Caco-2 (cell line): ENCODE data around the gene CYGB. TPM values are rescaled to one million over a fixed set of nuclear protein-coding genes. Genes with fewer than 3 reads are reported as not detected.
A peak's percentile ranks its signal among the peaks of the same experiment; 100 is the strongest.

Experiments
- BruUV-seq: library from RNA; stranded (reverse); fragments of 400-500 nt; replicated peaks from 2 replicates; lab custom pipeline; 2021; lab: Mats Ljungman, UMichigan
- CTCF ChIA-PET: fragments of 300-600 bp; sonication (Branson Sonifier 250); formaldehyde crosslinking; loops from one replicate; lab custom pipeline; 2022; ENCODE audit warnings: antibody characterized with exemption; lab: Charles Lee
- POLR2A ChIA-PET: fragments of 300-600 bp; sonication (Branson Sonifier 250); formaldehyde crosslinking; loops from one replicate; lab custom pipeline; 2022; ENCODE audit warnings: antibody characterized with exemption; lab: Charles Lee
- DNase-seq, 2 experiments: peaks; one replicate each; pipeline versions ENCODE4 v3.0.0 to v3.0.0-alpha.2; 2020 to 2022
- H3K27me3 ChIP-seq: replicated peaks from 2 replicates; pipeline ENCODE4 v1.6.0; 2011; ENCODE audit warnings: low read length; ENCODE audit not compliant: control insufficient read depth, insufficient read depth
- H3K36me3 ChIP-seq: 2 replicates; pipeline ENCODE4 v1.5.1; 2011; ENCODE audit warnings: low read length; ENCODE audit not compliant: control insufficient read depth, insufficient read depth
- H3K4me1 ChIP-seq: fragments of 250-450 bp; sonication (Bioruptor Pico); 2 replicates; pipeline ENCODE4 v1.5.1; 2020; ENCODE audit warnings: mild to moderate bottlenecking
- H3K4me3 ChIP-seq: 2 replicates; pipeline ENCODE4 v1.5.1; 2011; ENCODE audit warnings: low read depth, mild to moderate bottlenecking, control low read depth, low read length
- H3K9me3 ChIP-seq: fragments of 250-450 bp; sonication (Bioruptor Pico); 2 replicates; pipeline ENCODE4 v1.5.1; 2020; ENCODE audit warnings: mild to moderate bottlenecking, moderate library complexity
- H3K27ac Mint-ChIP-seq: one replicate; pipeline ENCODE4 v1.8.0; 2022; ENCODE audit warnings: mixed read lengths; ENCODE audit not compliant: unreplicated experiment
- H3K27me3 Mint-ChIP-seq: one replicate; pipeline ENCODE4 v1.8.0; 2022; ENCODE audit warnings: mixed read lengths; ENCODE audit not compliant: insufficient read depth, unreplicated experiment
- H3K36me3 Mint-ChIP-seq: one replicate; pipeline ENCODE4 v1.8.0; 2022; ENCODE audit warnings: mild to moderate bottlenecking, mixed read lengths; ENCODE audit not compliant: insufficient read depth, unreplicated experiment
- H3K4me1 Mint-ChIP-seq: one replicate; pipeline ENCODE4 v1.8.0; 2022; ENCODE audit warnings: low read depth, mixed read lengths; ENCODE audit not compliant: unreplicated experiment
- H3K4me3 Mint-ChIP-seq: one replicate; pipeline ENCODE4 v1.8.0; 2022; ENCODE audit warnings: mild to moderate bottlenecking, moderate library complexity, mixed read lengths; ENCODE audit not compliant: unreplicated experiment
- H3K9me3 Mint-ChIP-seq: one replicate; pipeline ENCODE4 v1.8.0; 2022; ENCODE audit warnings: mixed read lengths; ENCODE audit not compliant: unreplicated experiment
- intact Hi-C: fragments of 100-400 bp; cut with micrococcal nuclease; formaldehyde crosslinking; loops from one replicate; pipeline ENCODE4 v1.10.0; 2022; ENCODE audit not compliant: unreplicated experiment
- total RNA-seq: library from RNA; stranded (reverse); gene quantifications from 2 replicates; pipeline ENCODE4 v1.2.3, GENCODE V29; 2022
- TF ChIP-seq, protein P1 (sequence below), 2 experiments: fragments of 200-600 bp in 1 of 2; IDR thresholded peaks; 1 replicate in 1 of 2; 2 replicates in 1 of 2; pipeline versions ENCODE4 v1.5.1 to v1.8.0; 2011 to 2022; ENCODE audit warnings: antibody characterized with exemption in 1 of 2, control low read depth in 1 of 2, inconsistent platforms in 1 of 2, low read depth in 1 of 2, low read length in 1 of 2, mild to moderate bottlenecking in 1 of 2, moderate library complexity in 1 of 2; ENCODE audit not compliant: insufficient read depth in 1 of 2, severe bottlenecking in 1 of 2, unreplicated experiment in 1 of 2

The CYGB gene
- total RNA-seq, 1 experiment from 2014 or later: 0.32 TPM

DNA sequence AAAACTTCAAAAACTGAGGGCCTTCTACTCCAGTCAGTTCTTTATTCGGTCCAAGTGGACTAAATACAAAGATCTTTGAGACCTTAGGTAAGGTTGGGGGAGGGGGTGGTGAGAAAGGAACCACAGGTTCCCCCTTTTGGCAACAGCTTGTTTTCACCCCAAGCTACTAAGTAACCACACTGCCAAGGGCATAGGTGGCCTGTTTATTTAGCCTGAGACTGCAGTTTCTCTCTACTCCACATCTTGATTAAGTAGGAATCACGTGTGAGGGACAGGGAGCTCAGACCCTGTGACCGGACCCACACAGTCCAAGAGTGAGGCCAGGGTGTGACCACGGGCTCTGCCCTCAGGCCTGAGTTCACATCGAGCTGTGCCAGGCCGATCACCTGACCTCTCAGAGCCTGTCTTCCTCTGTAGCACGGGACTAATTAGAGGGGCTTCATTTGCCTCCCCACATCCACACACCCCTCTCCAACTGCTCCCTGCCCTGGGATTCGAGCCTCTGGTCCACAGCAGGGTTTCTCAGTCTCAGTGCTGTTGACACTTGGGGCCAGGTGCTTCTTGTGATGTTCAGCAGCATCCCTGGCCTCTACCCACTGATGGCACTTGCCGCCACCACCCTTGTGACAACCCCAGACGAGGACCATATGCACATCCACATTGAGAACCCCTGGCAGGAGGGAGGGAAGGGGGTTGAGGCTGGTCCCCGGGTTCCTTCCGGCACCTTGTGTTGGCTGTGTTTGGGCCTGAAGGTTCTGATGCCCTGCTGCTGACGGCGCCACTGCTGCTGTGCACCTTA, 30.3 kb upstream of the CYGB start:
- H3K4me1 ChIP-seq: peaks cover 20% of the 10 kb centered on the region
- no peaks in the 10 kb centered on the region for H3K9me3 Mint-ChIP-seq
- TF ChIP-seq, protein P1, sequence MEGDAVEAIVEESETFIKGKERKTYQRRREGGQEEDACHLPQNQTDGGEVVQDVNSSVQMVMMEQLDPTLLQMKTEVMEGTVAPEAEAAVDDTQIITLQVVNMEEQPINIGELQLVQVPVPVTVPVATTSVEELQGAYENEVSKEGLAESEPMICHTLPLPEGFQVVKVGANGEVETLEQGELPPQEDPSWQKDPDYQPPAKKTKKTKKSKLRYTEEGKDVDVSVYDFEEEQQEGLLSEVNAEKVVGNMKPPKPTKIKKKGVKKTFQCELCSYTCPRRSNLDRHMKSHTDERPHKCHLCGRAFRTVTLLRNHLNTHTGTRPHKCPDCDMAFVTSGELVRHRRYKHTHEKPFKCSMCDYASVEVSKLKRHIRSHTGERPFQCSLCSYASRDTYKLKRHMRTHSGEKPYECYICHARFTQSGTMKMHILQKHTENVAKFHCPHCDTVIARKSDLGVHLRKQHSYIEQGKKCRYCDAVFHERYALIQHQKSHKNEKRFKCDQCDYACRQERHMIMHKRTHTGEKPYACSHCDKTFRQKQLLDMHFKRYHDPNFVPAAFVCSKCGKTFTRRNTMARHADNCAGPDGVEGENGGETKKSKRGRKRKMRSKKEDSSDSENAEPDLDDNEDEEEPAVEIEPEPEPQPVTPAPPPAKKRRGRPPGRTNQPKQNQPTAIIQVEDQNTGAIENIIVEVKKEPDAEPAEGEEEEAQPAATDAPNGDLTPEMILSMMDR (IDR thresholded peaks at IDR 0.05; ENCODE audit: insufficient read depth in 1 of 2, low read depth in 1 of 2, low read length in 1 of 2, severe bottlenecking in 1 of 2, unreplicated experiment in 1 of 2): no peak
- no peaks in the 10 kb centered on the region for H3K27me3 Mint-ChIP-seq
- ChIA-PET CTCF (interaction anchor here (0.6 to 2.9 kb wide), 5 partner anchors 10 to 114 kb away, joined by 3 to 10 read pairs (median 5); no protein-coding TSS in a partner anchor), POLR2A (interaction anchor here (0.7 to 1.0 kb wide), 3 partner anchors 10 to 1972 kb away, joined by 3 to 5 read pairs (median 4); no protein-coding TSS in a partner anchor)
- peaks cover 15% of the 10 kb centered on the region for H3K4me1 Mint-ChIP-seq
- H3K36me3 ChIP-seq: peaks cover under 1% of the 10 kb centered on the region
- no peaks in the 10 kb centered on the region for H3K9me3 ChIP-seq
- H3K36me3 Mint-ChIP-seq: peaks cover 77% of the 10 kb centered on the region
- BruUV-seq: no TSS peak
- no peak overlapping the region for H3K4me3 Mint-ChIP-seq
- intact Hi-C loops: no loop called here
- DNase-seq: no peak
- peak overlapping the region; percentile 36 for H3K27ac Mint-ChIP-seq
- H3K27me3 ChIP-seq: no peaks in the 10 kb centered on the region
- no peak overlapping the region for H3K4me3 ChIP-seq

DNA sequence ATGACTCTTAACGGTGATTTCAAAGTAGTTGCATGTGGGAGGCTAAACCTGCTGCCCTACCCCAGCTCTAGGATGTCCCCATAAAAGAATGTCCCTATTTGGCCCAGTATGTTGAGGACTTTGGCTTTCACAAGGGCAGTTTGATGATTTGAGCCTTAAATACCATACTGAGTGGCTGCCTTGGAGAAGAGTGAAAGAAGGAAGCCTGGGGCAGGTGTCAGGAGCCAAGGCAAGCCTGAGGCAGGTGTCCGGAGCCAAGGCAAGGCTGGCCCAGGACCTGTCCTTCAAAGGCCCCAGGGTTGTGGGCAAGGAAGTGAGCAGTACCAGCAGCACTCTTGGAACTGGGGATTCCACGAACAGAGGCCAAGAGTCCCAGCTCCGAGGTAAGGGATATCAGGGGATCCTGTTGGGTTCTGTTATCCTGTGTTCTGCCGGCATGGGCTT, 29.5 kb upstream of the CYGB start:
- H3K27me3 Mint-ChIP-seq: no peaks in the 10 kb centered on the region
- Histone ChIP-seq H3K27me3 (no peaks in the 10 kb centered on the region), H3K4me1 (peaks cover 20% of the 10 kb centered on the region), H3K4me3 (no peak overlapping the region), H3K9me3 (no peaks in the 10 kb centered on the region), H3K36me3 (peaks cover 5% of the 10 kb centered on the region)
- TF ChIP-seq, protein P1 (IDR thresholded peaks at IDR 0.05; ENCODE audit: insufficient read depth in 1 of 2, low read depth in 1 of 2, low read length in 1 of 2, severe bottlenecking in 1 of 2, unreplicated experiment in 1 of 2): no peak
- H3K27ac Mint-ChIP-seq: peak overlapping the region; percentile 76
- intact Hi-C loops: no loop called here
- BruUV-seq: no TSS peak
- no peak for DNase-seq
- ChIA-PET CTCF (interaction anchor here (0.6 to 2.9 kb wide), 6 partner anchors 10 to 115 kb away, joined by 3 to 10 read pairs (median 4); no protein-coding TSS in a partner anchor), POLR2A (interaction anchor here (0.6 to 1.0 kb wide), 5 partner anchors 10 to 1971 kb away, joined by 3 to 6 read pairs (median 3); no protein-coding TSS in a partner anchor)
- peaks cover 85% of the 10 kb centered on the region for H3K36me3 Mint-ChIP-seq
- no peak overlapping the region for H3K4me3 Mint-ChIP-seq
- H3K4me1 Mint-ChIP-seq: peaks cover 15% of the 10 kb centered on the region
- no peaks in the 10 kb centered on the region for H3K9me3 Mint-ChIP-seq

DNA sequence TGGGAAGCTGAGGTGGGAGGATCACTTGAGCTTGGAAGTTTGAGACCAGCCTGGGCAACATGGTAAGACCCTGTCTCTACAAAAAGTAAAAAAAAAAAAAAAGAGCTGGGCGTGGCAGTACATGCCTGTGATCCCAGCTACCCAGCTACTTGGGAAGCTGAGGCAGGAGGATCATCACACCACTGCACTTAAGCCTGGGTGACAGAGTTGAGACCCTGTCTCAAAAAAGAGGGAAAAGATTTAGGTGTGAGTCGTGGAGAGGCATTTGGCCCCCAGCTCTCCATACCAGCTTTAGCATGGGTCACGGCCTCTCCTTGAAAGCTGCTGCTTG, 29.1 kb upstream of the CYGB start:
- POLR2A ChIA-PET: interaction anchor here (0.6 to 1.0 kb wide), 4 partner anchors 9 to 642 kb away, joined by 3 to 6 read pairs (median 4); no protein-coding TSS in a partner anchor
- Mint-ChIP-seq H3K27me3 (no peaks in the 10 kb centered on the region), H3K36me3 (peaks cover 90% of the 10 kb centered on the region), H3K4me3 (no peak overlapping the region), H3K27ac (peak overlapping the region; percentile 76), H3K9me3 (no peaks in the 10 kb centered on the region), H3K4me1 (peaks cover 15% of the 10 kb centered on the region)
- no peaks in the 10 kb centered on the region for H3K9me3 ChIP-seq
- no peaks in the 10 kb centered on the region for H3K27me3 ChIP-seq
- H3K4me3 ChIP-seq: no peak overlapping the region
- peaks cover 20% of the 10 kb centered on the region for H3K4me1 ChIP-seq
- CTCF ChIA-PET: interaction anchor here (0.8 to 2.9 kb wide), 3 partner anchors 46 to 114 kb away, joined by 3 to 10 read pairs (median 3); partner anchors contain the start of gene UBE2O
- H3K36me3 ChIP-seq: peaks cover 5% of the 10 kb centered on the region
- no peak for DNase-seq
- no TSS peak for BruUV-seq
- intact Hi-C loops: no loop called here
- TF ChIP-seq, protein P1 (IDR thresholded peaks at IDR 0.05; ENCODE audit: insufficient read depth in 1 of 2, low read depth in 1 of 2, low read length in 1 of 2, severe bottlenecking in 1 of 2, unreplicated experiment in 1 of 2): no peak
